B cell (primary cell): ENCODE results near the gene ZBED4. TPM values are rescaled to one million over a fixed set of nuclear protein-coding genes. Genes with fewer than 3 reads are reported as not detected.

Source experiments
- ATAC-seq: fragments of 200-7000 bp; cut with Tn5 transposase; one replicate; pipeline ENCODE4 v1.10.0; 2021; ENCODE audit warnings: low read depth, mild to moderate bottlenecking, moderate number of reproducible peaks, moderate library complexity
- CTCF ChIA-PET: fragments of 350-600 bp; sonication (Branson Sonifier 250); formaldehyde crosslinking; loops from one replicate; lab custom pipeline; 2021; ENCODE audit warnings: antibody characterized with exemption, inconsistent platforms; lab: Charles Lee
- POLR2A ChIA-PET: fragments of 350-600 bp; sonication (Branson Sonifier 250); formaldehyde crosslinking; loops from one replicate; lab custom pipeline; 2021; ENCODE audit warnings: antibody characterized with exemption; lab: Charles Lee
- DNase-seq: peaks from one replicate; pipeline ENCODE4 v3.0.0; 2013
- H2AFZ ChIP-seq: 2 replicates; pipeline ENCODE4 v1.6.1; 2012; ENCODE audit warnings: mild to moderate bottlenecking, low read depth, low read length; ENCODE audit not compliant: insufficient read depth, poor library complexity, severe bottlenecking
- H3K27ac ChIP-seq, 2 donors: 1 replicate in 1 of 2; 2 replicates in 1 of 2; pipeline ENCODE4 v1.5.1; 2012 to 2013; ENCODE audit warnings: low read length in 2 of 2, mild to moderate bottlenecking in 2 of 2, moderate library complexity in 1 of 2
- H3K27me3 ChIP-seq, 4 experiments: fragments of 200-600 bp in 1 of 4; sonication (generic) in 1 of 4; replicated peaks in 1 of 4; 1 replicate in 2 of 4; 2 replicates in 2 of 4; pipeline versions ENCODE4 v1.6.1 to v1.7.0; 2013 to 2016; ENCODE audit warnings: low read length in 3 of 4, mild to moderate bottlenecking in 2 of 4, mixed read lengths in 1 of 4, moderate library complexity in 1 of 4; ENCODE audit not compliant: insufficient read depth in 4 of 4, control insufficient read depth in 3 of 4; ENCODE audit errors: control extremely low read depth in 1 of 4
- H3K36me3 ChIP-seq, 2 experiments: replicated peaks in 1 of 2; 1 replicate in 1 of 2; 2 replicates in 1 of 2; pipeline versions ENCODE4 v1.6.1 to v1.7.1; 2013; ENCODE audit warnings: low read length in 1 of 2; ENCODE audit not compliant: insufficient read depth in 2 of 2, control insufficient read depth in 1 of 2; ENCODE audit errors: control extremely low read depth in 1 of 2, extremely low read depth in 1 of 2
- H3K4me1 ChIP-seq, 2 donors: fragments of 200-600 bp in 1 of 2; sonication (generic) in 1 of 2; 1 replicate in 1 of 2; 2 replicates in 1 of 2; pipeline versions ENCODE4 v1.5.1 to v1.6.1; 2013 to 2017; ENCODE audit warnings: low read length in 2 of 2; ENCODE audit not compliant: control insufficient read depth in 2 of 2, insufficient read depth in 2 of 2
- H3K4me2 ChIP-seq: replicated peaks from 2 replicates; pipeline ENCODE3; 2012; ENCODE audit warnings: mild to moderate bottlenecking, low read depth, low read length; ENCODE audit not compliant: poor library complexity, severe bottlenecking
- H3K4me3 ChIP-seq, 5 experiments: fragments of 200-600 bp in 1 of 5; sonication (generic) in 1 of 5; 1 replicate in 3 of 5; 2 replicates in 2 of 5; pipeline versions ENCODE4 v1.5.1 to v1.7.0; 2011 to 2016; ENCODE audit warnings: low read length in 4 of 5, mild to moderate bottlenecking in 4 of 5, low read depth in 2 of 5, control low read depth in 1 of 5, moderate library complexity in 1 of 5; ENCODE audit not compliant: insufficient read depth in 1 of 5; ENCODE audit errors: control extremely low read depth in 1 of 5, extremely low read depth in 1 of 5
- H3K79me2 ChIP-seq: fragments of 200-600 bp; sonication (generic); one replicate; pipeline ENCODE4 v1.6.0; 2016; ENCODE audit warnings: low read length; ENCODE audit not compliant: control insufficient read depth, insufficient read depth
- H3K9ac ChIP-seq: fragments of 200-600 bp; sonication (generic); 2 replicates; pipeline ENCODE4 v1.6.1; 2017; ENCODE audit warnings: mild to moderate bottlenecking, low read length, moderate library complexity
- H3K9me3 ChIP-seq, 3 donors: one replicate each; pipeline versions ENCODE4 v1.6.1 to v1.7.1; 2013; ENCODE audit warnings: low read length in 2 of 3; ENCODE audit not compliant: control insufficient read depth in 2 of 3, insufficient read depth in 1 of 3; ENCODE audit errors: control extremely low read depth in 1 of 3
- H4K20me1 ChIP-seq: 2 replicates; pipeline ENCODE4 v1.6.0; 2012; ENCODE audit warnings: mild to moderate bottlenecking, low read length; ENCODE audit not compliant: insufficient read depth, control insufficient read depth, poor library complexity, severe bottlenecking
- H3K27ac Mint-ChIP-seq: one replicate; pipeline ENCODE4 v1.8.0; 2021; ENCODE audit warnings: mixed read lengths
- H3K27me3 Mint-ChIP-seq: one replicate; pipeline ENCODE4 v1.8.0; 2021; ENCODE audit warnings: mixed read lengths
- H3K4me1 Mint-ChIP-seq: one replicate; pipeline ENCODE4 v1.8.0; 2021; ENCODE audit warnings: mixed read lengths
- H3K4me3 Mint-ChIP-seq: one replicate; pipeline ENCODE4 v1.8.0; 2021; ENCODE audit warnings: mixed read lengths
- H3K9me3 Mint-ChIP-seq: one replicate; pipeline ENCODE4 v1.8.0; 2022; ENCODE audit warnings: mixed read lengths; ENCODE audit not compliant: insufficient read depth
- EZH2 ChIP-seq: IDR thresholded peaks from 2 replicates; pipeline ENCODE4 v1.6.1; 2012; ENCODE audit warnings: borderline replicate concordance, low read depth, mild to moderate bottlenecking, moderate library complexity, low read length; ENCODE audit not compliant: insufficient read depth, poor library complexity, severe bottlenecking
- WGBS: methylation state at CpG from one replicate; pipeline ENCODE4 v1.1.5; 2013; ENCODE audit warnings: missing lambda C conversion rate; ENCODE audit not compliant: insufficient coverage; 5-methylcytosine and 5-hydroxymethylcytosine counted together
- intact Hi-C: fragments of 100-400 bp; cut with micrococcal nuclease; formaldehyde crosslinking; loops from one replicate; pipeline ENCODE4 v1.10.0; 2022
- polyA plus RNA-seq: library from polyadenylated mRNA; depleted of rRNA; stranded (reverse); fragments of >200 nt; gene quantifications from 2 replicates; pipeline ENCODE4 v1.2.3, GENCODE V29; 2012
- total RNA-seq, 2 donors: library from RNA; stranded (reverse); fragments of 120-200 nt in 1 of 2; gene quantifications; 1 replicate in 1 of 2; 2 replicates in 1 of 2; pipeline versions ENCODE4 v1.2.3 to v1.2.4, GENCODE V29; 2013 to 2022
- TF ChIP-seq, protein P1 (sequence below): fragments of 200-600 bp; IDR thresholded peaks from one replicate; pipeline ENCODE4 v1.8.0; 2022; ENCODE audit warnings: antibody characterized with exemption, mild to moderate bottlenecking

ZBED4 gene
- total and polyA plus RNA-seq, 2 donors (not counting 1 experiment from before 2014, with no cell fraction given): 5.9 to 14.6 TPM

DNA sequence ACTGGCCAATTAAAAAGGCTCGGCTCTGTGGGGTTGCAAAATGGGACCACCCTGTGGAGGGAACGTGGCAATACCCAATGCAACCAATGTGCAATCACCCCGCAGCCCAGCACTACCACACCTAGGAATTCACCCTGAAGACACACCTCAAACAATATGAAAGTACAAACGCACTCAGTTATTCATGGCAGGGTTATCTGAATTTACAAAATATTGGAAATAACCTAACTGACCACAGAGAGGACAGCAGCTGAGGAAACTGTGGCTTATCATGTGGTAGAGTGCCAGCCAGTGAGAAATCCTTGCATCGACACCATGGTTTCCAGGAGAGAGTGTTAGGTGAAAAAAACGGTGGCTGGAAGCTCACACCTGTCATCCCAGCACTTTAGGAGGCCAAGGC lies 45.9 kb downstream of the ZBED4 start:
- no peaks in the 10 kb centered on the region for H3K27me3 ChIP-seq
- 94% methylated on average over 5 of the region's 6 CpGs for WGBS
- no peaks in the 10 kb centered on the region for H3K4me1 ChIP-seq
- no peak overlapping the region for H3K4me3 ChIP-seq
- no peak overlapping the region for H3K9ac ChIP-seq
- Mint-ChIP-seq H3K4me1 (no peaks in the 10 kb centered on the region), H3K27me3 (no peaks in the 10 kb centered on the region), H3K4me3 (no peak overlapping the region), H3K9me3 (no peaks in the 10 kb centered on the region), H3K27ac (no peak overlapping the region)
- intact Hi-C loops: no loop called here
- peaks cover 0 to 33% of the 10 kb centered on the region in 2 experiments for H3K36me3 ChIP-seq
- no peak overlapping the region for H3K27ac ChIP-seq
- POLR2A ChIA-PET: no interaction called here
- H3K9me3 ChIP-seq: peaks cover 0 to 15% (median 2%) of the 10 kb centered on the region in 3 donors
- no peak for TF ChIP-seq EZH2
- TF ChIP-seq, protein P1, sequence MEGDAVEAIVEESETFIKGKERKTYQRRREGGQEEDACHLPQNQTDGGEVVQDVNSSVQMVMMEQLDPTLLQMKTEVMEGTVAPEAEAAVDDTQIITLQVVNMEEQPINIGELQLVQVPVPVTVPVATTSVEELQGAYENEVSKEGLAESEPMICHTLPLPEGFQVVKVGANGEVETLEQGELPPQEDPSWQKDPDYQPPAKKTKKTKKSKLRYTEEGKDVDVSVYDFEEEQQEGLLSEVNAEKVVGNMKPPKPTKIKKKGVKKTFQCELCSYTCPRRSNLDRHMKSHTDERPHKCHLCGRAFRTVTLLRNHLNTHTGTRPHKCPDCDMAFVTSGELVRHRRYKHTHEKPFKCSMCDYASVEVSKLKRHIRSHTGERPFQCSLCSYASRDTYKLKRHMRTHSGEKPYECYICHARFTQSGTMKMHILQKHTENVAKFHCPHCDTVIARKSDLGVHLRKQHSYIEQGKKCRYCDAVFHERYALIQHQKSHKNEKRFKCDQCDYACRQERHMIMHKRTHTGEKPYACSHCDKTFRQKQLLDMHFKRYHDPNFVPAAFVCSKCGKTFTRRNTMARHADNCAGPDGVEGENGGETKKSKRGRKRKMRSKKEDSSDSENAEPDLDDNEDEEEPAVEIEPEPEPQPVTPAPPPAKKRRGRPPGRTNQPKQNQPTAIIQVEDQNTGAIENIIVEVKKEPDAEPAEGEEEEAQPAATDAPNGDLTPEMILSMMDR: no peak
- no peaks in the 10 kb centered on the region for H3K79me2 ChIP-seq
- CTCF ChIA-PET: no interaction called here
- no peak overlapping the region for H2AFZ ChIP-seq
- no peak for ATAC-seq
- H3K4me2 ChIP-seq: no peak overlapping the region
- DNase-seq: no peak
- no peaks in the 10 kb centered on the region for H4K20me1 ChIP-seq

DNA sequence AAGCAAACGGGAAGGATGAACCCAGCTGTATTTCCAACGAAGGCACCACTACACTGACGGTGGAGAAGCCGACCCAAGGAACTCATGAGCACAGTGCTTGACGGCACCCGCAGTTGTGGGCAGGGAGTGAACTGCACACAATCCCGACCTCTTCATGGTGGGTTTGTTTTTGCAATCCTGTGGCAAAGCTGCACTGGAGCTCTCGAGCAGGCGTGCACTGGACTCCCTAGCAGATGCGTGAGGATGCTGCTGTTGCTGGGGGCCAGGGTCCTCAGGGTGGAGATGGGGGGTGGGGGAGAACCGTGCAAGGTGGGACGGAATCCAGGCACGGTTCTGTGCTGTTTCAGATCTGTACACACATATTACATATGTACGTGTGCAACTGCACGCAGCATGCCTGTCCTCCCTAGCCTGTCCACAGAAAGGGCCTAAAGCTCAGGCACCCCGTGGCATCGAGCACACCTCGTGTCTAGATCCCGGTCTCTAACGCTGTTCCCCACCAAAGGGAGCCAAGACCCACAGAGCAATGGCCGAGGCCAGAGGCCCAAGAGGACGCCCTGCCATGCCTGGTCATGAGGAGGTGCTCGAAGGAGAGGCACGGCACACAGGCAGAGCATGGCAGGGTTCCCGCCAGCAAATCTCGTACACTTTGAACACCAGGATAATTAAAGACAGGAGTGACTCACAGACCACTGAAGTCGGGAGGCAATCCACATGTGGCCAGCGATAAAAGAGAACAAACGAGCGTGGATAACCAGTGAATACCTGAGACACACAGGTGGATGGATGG lies 47.0 kb downstream of the ZBED4 start:
- CTCF ChIA-PET: no interaction called here
- H3K4me3 Mint-ChIP-seq: no peak overlapping the region
- no peak overlapping the region for H3K4me3 ChIP-seq

More for the DNA sequence above, 47.0 kb downstream of the ZBED4 start:
- H3K27ac ChIP-seq: no peak overlapping the region
- intact Hi-C loops: no loop called here
- H3K27me3 ChIP-seq: no peaks in the 10 kb centered on the region
- POLR2A ChIA-PET: no interaction called here
- no peak overlapping the region for H3K9ac ChIP-seq
- DNase-seq: no peak
- ATAC-seq: no peak
- H3K9me3 ChIP-seq: peaks cover 0 to 10% (median 0%) of the 10 kb centered on the region in 3 donors
- Mint-ChIP-seq H3K4me1 (no peaks in the 10 kb centered on the region), H3K9me3 (no peaks in the 10 kb centered on the region), H3K27me3 (no peaks in the 10 kb centered on the region), H3K27ac (no peak overlapping the region)
- 98% methylated on average over 19 of the region's 30 CpGs for WGBS
- H3K79me2 ChIP-seq: peaks cover 2% of the 10 kb centered on the region
- peaks cover 3% of the 10 kb centered on the region for H4K20me1 ChIP-seq
- H2AFZ ChIP-seq: no peak overlapping the region
- H3K4me2 ChIP-seq: no peak overlapping the region
- H3K4me1 ChIP-seq: no peaks in the 10 kb centered on the region
- H3K36me3 ChIP-seq: peaks cover 0 to 35% of the 10 kb centered on the region in 2 experiments
- no peak for TF ChIP-seq EZH2
- TF ChIP-seq, protein P1: no peak
